GOT3 (cell line): Measurements from ENCODE around the gene NEDD4.
"Not testable (repeated sequence)": the region's sequence is repeated elsewhere in the genome, so short reads cannot be mapped to it uniquely, and the experiment has no call there.

ENCODE experiments used
- DNase-seq: peaks from one replicate; lab custom pipeline; 2025; ENCODE audit warnings: mixed read lengths; lab: John Stamatoyannopoulos, UW

NEDD4 gene

DNA sequence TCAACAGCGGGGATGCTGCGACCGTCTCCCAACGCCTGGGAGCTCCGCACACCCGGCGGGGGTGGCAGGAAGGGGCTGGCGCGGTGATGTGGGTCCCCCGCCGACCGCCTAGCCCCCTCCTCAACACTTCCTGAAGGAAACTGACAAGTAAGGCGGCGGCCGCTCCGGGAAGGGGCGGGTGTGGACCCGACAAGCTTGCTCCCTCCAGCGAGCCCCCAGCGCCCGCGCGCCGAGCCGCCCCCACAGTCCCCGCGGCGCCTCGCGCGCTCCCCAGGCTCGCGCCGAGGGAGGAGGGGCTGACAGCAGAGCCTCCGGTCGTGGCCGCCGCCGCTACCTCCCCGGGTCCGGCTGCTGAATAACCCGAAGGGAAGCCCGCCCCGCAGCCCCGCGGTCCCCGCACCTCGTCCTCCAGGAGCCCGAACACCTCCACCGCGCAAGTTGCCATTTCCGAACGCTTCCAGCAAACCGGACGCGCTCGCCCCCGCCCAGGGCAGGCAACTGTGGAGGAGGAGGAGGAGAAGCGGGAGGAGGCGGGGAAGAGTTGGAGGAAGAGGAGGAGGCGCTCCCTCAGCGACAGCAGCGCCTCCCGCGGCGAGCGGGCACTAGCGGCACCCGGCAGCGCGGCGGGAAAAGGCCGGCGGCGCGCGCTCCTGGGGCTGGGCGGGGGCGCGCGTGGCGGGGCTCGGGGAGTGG, at the start of gene NEDD4:
Gene NEDD4 (minus strand): TSS at position 502 of the 693 bp plus-strand sequence. CDS start 57 bp downstream, at position 445.
- DNase-seq, result peak; percentile 48

DNA sequence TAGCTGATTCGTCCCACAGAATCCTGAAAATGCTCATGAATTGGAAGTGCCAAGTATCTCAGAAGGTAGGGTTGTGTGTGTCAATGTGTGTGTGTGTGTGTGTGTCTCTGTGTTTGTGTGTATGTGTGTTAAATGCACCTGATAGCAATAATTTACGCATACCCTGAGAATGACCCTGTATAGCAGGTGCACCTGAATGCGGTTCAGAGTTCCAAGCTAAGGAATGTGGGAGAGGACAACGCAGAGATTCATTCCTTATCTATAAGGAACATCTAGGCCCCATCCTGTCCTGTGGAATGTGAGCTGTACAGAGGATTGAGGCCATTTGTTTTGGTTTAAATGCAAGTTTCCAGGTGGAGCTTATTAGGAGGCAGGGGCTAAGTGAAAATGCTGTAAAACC, 49.1 kb upstream of the NEDD4 start:
- no peak for DNase-seq

DNA sequence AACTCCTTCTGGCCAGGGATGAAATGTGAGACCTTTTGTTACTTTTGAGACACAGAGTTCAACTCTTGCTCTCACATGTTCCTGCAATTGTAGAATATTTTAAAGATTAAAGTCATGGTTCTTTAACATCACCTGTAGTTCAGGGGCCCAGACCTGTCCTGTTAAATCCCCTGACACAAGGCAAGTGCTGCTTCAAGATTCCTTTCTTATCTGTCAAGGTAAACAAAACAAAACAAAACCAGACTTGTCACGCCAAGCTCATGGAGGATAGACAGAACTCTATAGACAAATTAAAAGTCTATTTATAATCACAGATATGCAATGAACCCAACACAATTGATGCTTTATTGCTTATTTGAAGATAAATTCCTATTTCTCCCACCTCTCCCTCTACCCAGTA, 48.6 kb upstream of the NEDD4 start:
- no peak for DNase-seq

DNA sequence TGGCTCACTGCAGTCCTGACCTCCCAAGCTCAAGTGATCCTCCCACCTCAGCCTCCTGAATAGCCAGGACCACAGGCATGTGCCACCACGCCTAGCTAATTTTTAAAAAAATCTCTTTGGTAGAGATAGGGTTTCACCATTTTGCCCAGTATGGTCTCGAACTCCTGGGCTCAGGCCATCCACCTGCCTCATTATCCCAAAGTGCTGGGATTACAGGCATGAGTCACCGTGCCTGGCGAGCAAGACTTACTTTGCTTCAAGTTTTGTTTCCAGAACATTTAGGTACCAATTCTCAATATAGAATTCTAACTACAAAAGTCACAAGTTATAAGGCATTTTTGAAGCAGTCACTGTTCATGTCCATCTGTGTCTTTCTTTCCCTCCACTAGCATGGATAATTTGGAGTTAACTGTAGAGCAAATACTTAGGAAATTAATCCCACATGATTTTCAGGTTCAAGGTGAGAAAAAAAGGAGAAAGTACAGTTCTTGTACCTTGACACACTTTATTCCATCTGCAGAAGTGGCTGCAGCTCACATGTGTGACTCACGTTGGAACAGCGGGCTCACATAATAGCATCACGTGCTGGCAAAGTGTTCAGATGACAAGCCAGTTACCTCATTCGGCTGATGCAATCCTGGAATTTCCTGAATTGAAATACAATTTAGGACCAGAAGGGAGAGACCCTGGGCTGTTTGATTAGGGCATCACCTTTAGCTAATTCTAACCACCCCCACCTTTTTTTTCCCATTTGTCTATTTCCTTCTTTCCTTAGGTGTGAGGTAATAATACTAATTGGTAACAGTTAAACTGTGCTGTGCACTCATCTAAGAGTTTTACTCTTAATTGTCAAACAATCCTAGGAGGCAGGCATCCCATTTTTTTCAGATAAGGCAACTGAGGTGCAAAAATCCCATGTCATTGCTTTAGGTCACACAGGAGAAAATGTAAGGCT, 46.9 kb upstream of the NEDD4 start:
- DNase-seq, result peak; percentile 6

DNA sequence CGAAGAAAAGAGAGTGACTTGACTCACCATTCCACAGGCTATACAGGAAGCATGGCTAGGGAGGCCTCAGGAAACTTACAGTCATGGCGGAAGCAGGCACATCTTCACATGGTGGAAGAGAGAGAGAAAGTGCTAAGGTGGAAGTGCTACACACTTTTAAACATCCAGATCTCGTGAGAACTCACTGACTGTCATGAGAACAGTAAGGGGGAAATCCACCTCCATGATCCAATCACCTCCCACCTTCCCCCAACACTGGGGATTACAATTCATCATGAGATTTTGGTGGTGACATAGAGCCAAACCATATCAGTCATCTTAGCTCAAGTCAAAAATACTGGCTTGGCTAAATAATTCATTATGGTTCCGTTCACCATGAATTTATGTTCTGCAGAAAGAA, 45.3 kb upstream of the NEDD4 start:
- no peak for DNase-seq

DNA sequence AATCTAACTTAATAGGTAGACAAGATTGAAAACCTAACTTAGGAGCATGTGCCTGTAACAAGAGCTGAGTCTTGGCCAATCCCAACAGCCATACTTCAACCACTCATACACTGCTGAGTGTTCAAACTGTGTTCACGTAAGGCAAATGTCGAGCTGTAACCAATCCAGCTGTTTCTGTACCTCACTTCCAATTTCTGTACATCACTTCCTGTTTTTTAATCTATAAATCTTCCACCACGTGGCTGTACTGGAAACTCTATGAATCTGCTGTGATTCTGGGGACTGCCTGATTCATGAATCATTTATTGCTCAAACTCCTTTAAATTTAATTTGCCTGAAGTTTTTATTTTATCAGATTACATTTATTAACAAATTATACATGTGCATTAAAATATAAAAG, 44.6 kb upstream of the NEDD4 start:
- DNase-seq, result no peak

DNA sequence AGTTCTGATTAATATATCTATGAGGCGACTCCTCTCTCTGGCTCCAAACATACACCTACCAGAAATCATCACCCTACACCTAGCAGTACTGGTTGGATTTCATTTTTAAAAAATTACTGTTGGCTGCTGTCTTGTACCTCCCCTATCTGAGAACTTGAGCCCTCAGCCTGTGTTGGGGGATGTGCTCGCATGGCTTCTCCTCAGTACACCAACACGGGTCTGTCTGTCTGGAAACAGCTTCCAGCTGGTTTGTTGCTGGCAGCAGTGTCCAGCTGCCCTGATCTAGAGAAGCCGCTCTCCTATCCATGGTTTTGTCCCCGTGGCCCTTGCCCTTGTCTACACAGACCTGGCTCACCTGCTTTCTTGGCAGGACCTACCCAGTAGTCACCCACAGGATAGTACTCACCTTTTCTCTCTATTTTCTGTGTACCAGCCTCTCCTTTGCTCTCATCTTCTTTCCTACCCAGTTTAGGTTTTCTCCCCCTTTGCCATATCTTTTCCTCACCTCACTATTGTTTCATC, 43.2 kb upstream of the NEDD4 start:
- no peak for DNase-seq

DNA sequence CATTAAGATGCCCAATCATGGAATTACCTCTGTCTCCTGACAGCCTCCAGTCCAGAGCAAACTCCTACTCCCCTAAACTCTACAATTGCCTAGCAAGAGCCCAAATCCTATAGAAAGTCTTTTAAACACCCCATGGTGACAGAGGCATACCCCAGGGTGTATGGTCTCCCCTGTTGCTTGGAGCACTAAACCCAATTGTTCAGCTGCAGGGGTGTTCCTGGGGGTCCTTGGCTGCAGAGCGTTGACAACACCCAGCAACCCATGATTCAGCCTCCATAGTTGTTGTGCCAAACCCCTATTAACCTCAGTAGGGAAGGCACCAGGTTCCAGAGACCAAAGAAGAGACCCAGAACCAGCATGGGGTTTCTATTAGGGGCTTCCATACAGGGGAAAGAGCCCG, 41.8 kb upstream of the NEDD4 start:
- DNase-seq, result no peak

DNA sequence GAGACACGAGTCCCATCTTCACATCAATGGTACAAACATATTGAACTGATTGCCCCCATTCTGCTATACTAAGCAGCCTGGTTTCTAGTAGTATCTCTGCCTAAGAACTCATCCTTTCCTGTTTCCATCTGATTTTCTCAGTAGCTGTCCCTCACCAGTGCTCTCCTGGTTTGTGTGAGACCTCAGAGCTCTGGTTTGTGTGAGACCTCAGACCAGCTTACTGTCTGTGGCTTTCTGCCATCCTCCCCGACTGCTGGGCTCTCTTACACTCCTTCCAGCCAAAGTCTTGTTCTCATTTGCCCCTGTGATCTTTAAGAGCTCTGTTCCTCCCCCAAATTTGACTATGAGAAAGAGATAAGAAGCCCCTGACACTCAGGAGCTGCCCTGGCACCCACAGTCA, 41.1 kb upstream of the NEDD4 start:
- no peak for DNase-seq

DNA sequence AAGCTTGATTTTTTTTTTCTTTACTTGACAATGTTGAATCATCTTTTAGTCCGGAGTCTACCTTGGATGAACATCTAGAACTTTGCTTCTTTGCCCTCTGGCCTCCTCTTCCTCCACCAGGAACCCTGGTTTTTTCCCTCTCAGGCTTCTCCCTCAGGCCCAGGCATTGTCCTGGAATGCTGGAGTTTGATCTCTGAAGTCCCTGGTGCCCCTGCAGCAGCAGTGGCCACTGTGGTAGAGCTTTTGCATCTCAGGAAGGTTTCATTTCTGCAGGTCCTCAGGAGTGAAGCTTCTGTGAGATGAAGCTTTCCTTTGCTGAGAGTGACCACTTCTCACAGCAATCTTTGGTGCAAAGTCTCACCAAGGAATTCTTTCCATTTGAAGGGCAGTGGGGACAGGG, 39.0 kb upstream of the NEDD4 start:
- no peak for DNase-seq

DNA sequence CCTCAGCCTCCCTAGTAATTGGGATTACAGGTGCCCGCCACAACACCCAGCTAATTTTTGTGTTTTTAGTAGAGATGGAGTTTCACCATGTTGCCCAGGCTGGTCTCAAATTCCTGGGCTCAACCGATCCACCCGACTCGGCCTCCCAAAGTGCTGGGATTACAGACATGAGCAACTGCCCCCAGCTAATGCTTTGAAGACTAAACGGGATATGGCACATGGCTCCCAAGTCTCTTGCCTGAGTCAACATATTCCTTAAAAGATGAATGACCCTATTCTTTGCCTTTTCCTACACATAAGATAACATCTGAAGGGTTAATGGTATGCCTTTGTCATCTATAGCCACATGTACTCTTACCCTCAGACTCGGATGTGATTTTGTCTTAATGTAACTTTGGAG, 38.4 kb upstream of the NEDD4 start:
- DNase-seq, result no peak

DNA sequence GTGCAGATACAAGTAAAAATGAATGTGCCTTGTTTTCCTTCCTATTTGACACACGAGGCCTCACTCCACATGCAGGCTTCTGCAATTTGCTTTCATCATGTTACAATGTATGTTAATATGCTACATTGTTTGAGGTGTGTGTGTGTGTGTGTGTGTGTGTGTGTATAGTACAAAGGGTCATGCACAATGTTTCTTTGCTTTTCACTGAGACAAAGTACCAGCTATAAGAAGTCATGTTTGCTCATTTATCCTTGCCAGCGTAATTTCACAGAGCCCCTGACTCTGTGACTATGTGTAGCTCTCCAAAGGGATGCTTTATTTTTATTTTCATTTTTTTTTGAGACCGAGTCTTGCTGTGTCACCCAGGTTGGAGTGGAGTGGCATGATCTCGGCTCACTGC, 38.0 kb upstream of the NEDD4 start:
- DNase-seq, result no peak

DNA sequence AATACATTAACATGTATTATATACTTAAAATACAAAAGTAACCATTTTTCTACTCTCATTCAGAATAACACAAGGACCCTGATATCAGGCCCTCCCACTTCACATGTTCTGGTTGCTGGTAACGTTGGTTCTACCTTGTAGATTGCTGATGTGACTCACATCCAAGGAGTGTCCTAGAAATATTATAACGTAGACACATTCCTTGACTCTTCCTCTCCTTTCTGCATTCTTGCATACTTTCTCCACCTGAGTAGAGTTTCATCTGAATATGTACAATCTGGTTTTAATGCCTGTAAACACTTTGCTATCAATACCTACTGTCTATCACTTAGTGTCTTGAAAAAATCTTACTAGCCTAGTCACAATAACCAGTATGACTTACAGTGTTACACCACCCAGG, 35.0 kb upstream of the NEDD4 start:
- DNase-seq, result no peak

DNA sequence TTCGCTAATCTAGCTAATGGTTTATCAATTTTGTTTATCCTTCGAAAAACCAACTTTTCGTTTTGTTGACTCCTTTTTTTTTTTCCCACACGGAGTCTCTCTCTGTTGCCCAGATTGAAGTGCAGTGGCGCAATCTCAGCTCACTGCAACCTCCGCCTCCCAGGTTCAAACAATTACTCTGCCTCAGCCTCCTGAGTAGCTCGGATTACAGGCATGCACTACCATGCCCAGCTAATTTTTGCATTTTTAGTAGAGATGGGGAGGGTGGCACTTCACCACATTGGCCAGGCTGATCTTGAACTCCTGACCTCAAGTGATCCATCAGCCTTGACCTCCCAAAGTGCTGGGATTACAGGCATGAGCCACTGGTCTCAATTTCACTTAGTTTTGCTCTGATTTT, 29.7 kb upstream of the NEDD4 start:
- not testable (repeated sequence) for DNase-seq

DNA sequence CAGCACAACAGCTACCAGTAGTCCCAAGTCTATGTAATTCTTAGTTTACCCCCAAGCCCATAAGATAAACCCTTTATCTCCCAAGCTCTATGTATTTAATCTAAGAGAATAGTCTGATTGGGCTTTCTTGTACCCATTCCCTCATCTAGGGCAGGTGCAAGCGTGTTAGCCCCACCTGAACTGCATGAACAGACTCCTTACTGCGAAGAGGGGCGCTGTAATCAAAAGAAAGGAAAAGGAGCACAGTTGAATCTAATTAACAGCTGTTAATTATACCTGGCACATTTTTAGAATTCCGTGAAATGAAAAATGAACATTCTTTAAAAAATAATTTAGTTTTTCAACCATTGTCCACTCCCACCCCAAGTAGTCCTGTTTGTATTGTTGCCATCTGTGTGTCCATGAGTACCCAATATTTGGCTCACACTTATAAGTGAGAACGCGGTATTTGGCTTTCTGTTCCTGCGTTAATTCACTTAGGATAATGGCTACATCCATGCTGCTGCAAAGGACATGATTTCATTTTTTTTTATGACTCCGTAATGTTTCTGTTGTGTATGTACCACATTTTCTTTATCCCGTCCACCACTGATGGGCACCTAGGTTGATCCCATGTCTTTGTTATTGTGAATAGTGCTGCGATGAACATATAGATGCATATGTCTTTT, 26.5 kb upstream of the NEDD4 start:
- no peak for DNase-seq

DNA sequence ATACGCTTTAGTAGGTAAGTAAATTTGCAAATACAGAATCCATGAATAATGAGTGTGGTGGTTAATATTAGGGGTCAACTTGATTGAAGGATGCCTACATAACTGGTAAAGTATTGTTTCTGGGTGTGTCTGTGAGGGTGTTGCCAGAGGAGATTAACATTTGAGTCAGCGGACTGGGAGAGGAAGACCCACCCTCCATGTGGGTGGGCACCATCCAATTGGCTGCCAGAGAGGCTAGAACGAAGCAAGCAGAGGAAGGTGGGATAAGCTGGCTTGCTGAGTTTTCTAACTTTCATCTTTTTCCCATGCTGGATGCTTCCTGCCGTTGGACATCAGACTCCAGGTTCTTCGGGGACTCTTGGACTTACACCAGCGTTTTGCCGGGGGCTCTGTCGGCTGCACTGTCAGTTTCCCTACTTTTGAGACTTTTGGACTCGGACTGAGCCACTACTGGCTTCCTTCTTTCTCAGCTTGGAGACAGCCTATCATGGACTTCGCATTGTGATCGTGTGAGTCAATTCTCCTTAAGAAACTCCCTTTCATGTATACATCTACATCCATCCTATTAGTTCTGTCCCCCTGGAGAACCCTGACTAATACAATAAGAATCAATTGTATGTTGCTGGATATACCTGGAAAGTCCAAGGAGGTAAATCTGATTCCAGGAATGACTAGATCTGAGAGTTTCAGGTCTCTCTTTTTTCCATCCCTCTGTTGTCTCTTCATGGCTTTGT, 25.8 kb upstream of the NEDD4 start:
- no peak for DNase-seq

DNA sequence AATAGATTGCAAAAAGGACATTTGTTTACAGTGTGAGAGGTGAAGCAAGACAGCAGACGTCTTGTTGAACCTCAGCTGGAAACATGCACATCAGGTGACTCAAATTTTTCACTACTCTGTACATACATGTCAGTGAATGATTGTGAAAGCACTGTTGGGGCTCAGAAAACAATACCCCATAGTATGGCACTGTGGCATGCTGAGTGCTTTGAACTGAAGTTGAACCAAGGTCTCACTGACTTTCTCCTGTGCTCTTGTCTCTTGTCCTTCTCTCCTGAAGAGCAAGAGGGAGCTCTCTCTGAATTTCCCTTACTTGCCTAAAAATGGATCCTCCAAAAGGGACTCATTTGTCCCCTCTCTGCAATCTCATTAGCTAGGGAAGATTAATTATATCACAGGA, 24.5 kb upstream of the NEDD4 start:
- DNase-seq, result no peak

DNA sequence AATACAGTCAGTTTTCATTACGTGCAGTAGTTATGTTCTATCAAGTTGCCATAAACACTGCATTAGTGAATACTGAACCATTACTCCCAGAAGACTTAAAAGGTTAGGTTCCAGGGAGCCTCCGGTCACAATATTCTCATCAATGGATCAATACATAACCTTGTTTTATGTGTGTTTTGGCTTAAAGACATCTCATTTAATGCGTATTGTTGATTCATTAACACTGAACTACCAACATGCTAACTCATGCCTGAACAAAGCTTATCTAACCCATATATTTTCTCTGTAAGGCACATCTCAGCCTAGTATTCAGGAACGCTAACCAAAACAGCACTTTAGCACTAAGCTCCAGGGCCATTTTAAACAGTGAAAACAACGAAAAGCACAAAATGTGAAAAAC, 24.1 kb upstream of the NEDD4 start:
- DNase-seq, result no peak

DNA sequence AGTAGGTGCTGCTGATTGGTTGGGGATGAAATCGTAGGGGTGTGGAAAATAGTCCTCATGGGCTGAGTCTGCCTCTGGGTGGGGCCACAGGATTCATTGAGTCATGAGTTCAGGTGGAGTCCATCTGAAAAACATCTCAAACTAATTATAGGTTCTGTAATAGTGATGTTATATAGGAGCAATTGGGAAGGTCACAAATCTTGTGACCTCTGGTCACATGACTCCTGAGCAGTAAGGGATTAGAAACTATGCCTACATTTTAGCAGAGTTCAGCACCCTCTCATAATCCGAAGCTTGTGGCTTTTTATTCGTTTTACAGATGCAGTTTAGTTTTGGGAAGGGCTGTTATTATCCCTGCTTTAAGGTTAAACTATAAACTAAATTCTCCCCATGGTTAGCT, 22.9 kb upstream of the NEDD4 start:
- DNase-seq, result no peak

DNA sequence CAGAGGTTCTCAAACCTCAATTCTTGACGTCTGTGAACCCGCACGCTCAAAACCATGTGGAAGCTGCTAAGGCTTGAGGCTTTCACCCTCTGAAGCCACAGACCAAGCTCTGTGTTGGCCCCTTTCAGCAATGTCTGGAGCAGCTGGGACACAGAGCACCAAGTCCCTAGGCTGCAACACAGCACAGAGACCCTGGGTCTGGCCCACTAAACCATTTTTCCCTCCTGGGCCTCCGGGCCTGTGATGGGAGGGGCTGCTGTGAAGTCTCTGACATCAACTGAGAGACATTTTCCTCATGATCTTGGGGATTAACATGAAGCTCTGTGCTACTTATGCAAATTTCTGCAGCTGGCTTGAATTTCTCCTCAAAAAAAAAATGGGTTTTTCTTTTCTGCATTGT, 21.3 kb upstream of the NEDD4 start:
- no peak for DNase-seq

DNA sequence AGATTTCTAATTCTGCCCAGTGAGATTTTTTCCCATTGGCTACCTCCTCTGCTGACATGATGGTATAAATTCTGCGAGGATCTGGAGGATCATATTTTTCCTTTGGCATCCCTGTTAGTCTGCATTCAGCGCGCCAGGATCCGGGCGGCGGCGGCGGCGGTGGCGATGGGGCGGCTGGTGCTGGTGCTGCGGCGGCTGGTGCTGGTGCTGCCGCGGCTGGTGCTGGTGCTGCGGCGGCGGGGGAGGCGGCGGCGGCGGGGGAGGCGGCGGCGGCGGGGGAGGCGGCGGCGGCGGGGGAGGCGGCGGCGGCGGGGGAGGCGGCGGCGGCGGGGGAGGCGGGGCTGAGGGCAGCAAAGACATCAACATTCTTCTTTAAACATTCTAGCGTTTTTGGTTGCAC, 13.6 kb upstream of the NEDD4 start:
- DNase-seq, result not testable (repeated sequence)

DNA sequence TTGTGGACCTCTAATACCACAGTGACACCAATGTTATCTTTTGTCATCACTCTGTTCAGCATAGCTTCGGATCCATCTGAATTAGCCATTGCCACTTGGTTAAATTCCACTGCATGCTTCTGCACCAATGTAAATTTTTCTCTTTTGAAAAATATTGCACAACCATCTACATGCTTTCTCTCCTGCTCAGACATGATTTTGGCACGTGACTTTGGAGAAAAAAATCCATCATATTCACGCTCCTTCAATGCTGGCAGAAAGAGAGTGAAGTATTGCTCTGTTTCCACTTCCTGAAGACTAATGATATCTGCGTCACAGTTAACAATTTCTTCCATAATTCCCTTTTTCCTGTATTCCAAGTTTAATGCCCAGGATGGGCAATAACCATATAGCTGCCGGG, 13.0 kb upstream of the NEDD4 start:
- DNase-seq, result not testable (repeated sequence)
